ENCODE data around the gene NOS2.
A peak's percentile ranks its signal among the peaks of the same experiment; 100 is the strongest.
"Not testable (repeated sequence)": the region's sequence is repeated elsewhere in the genome, so short reads cannot be mapped to it uniquely, and the experiment has no call there.

NOS2 gene

GRCh38 chr17:27759528-27759927 is 40.8 kb downstream of the NOS2 start:
- no peak for DNase-seq (ENCODE audit: insufficient read length, low spot score)
- no peak for FAIRE-seq

DNA sequence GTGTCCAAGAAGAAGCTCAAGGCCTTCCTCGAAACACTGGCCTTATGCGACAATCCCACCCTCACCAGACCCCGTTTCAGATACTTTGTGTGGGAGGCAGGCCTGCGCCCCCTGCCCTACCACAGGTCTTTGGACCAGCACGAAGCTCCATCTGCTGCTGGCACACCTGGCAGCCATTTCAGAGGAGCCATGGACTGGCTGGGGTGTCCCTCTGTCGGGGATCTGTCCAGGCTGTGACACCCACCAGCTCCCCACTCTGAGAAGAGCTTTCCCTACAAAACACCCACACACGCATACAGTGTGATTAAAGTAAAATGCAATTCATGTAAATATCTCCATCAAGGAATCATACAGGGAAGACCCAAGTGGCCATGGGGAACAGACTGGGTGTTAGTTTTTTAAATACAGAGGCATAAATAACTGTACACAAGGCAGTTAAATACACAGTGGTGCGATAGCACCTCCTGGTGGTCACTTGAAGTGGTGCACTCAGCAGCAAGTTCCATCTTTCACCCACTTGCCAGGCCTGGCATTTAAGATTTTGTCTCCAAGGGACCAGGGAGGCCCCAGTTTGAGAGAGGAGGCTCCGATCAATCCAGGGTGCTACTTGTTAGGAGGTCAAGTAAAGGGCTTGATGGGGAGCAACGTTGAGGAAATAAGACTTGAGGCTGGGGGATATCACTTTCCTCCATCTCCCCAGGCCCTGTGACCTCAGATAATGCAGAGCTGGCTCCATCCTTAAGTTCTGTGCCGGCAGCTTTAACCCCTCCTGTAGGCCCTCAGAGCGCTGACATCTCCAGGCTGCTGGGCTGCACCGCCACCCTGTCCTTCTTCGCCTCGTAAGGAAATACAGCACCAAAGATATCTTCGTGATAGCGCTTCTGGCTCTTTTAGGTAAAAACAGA is 43.6 kb downstream of the NOS2 start:
- DNase-seq (ENCODE audit: insufficient read length, low spot score) (no peak), FAIRE-seq (peak; percentile 95)

DNA sequence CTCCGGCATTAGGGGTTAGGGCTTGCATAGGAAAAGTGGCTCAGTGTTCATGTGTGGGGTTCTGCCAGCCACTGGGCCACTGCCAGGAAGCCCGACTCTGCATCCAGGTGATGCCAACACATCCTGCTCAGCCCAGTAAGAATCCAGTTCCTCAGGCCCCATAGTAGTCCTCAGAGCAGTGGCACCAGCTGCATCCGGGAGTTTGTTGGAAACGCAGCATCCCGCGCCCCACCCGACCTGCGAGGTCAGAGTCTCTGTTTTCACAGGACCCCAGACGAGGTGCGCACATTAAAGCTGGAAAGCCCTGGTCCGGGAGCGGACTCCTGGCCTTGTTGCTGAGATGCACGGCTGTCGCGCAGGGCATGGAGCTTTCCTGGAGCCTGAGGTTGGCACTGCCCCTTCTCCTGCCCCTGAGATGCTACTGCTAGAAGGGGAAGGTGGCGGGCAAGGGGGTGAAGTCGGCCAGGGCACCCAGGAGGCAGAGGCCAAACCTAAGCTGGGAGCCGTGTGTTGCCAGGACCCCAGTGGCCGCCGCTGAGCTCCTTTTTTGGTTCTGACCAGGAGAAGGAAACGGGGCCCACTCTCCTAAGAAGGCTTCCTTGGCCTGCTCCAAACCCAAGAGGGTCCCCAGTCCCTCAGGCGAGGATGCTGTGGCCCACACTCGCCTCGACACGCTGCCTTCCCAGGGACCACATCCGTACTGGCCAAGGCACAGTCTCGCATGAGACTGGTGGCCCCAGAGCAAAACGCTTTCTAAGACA is 44.4 kb downstream of the NOS2 start:
- DNase-seq (ENCODE audit: insufficient read length, low spot score) (no peak), FAIRE-seq (no peak)

DNA sequence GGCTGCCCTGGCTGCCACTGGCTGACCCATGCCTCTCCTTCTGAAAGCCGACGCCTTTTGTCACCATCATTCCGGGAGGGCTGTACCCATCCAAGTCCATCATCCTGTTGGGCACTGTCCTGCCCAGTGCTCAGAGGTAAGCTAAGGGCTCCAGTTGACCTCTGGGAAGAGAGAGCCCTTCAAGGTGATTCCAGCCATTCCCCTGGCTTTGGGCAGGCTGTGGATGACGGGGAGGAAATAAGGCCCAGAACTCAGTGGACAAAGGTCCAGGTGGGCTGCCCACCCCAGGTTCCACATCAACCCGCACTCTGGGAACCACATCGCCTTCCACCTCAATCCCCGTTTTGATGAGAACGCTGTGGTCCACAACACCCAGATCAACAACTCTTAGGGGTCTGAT is 45.8 kb downstream of the NOS2 start:
- no peak for DNase-seq (ENCODE audit: insufficient read length, low spot score)
- FAIRE-seq: no peak

GRCh38 chr17:27753726-27754125 is 46.6 kb downstream of the NOS2 start:
- FAIRE-seq; DNase-seq (ENCODE audit: insufficient read length, low spot score): not testable (repeated sequence)

DNA sequence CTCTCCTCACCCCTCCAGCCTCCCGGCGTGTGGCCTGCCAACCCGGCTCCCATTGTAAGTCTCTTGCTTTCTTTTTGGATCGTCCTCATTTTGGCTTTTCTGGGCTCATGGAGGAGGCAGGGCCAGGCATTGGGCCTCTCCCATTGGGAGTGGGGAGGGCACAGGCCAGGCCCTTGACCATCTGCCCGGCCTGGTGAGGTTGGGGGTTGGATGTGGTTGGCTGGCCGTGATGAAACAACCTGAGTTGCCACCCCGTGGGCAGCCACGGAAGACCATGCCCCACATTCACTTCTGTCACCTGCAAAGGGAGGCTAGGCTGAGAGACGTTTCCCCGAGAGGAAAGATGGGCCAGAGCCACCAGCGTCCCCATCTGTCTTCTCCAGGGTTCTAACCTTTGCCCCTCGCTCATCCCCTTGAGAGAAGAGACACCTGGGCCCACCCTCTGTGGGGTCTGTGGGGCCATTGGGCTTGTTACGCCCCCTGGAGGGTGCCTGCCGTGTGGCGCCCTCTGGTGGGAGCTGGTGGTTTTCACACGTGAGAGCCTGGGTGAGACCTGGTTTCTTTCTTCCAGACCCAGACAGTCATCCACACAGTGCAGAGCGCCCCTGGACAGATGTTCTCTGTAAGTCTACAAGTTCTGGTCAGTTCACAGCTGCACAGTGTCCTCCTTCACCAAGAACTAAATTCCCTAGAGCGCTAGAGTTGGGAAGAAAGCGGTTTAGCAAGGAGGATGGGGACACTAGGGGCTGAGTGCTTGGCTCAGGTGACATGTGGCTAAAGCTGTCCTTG is 47.3 kb downstream of the NOS2 start:
- FAIRE-seq; DNase-seq (ENCODE audit: insufficient read length, low spot score): not testable (repeated sequence)

DNA sequence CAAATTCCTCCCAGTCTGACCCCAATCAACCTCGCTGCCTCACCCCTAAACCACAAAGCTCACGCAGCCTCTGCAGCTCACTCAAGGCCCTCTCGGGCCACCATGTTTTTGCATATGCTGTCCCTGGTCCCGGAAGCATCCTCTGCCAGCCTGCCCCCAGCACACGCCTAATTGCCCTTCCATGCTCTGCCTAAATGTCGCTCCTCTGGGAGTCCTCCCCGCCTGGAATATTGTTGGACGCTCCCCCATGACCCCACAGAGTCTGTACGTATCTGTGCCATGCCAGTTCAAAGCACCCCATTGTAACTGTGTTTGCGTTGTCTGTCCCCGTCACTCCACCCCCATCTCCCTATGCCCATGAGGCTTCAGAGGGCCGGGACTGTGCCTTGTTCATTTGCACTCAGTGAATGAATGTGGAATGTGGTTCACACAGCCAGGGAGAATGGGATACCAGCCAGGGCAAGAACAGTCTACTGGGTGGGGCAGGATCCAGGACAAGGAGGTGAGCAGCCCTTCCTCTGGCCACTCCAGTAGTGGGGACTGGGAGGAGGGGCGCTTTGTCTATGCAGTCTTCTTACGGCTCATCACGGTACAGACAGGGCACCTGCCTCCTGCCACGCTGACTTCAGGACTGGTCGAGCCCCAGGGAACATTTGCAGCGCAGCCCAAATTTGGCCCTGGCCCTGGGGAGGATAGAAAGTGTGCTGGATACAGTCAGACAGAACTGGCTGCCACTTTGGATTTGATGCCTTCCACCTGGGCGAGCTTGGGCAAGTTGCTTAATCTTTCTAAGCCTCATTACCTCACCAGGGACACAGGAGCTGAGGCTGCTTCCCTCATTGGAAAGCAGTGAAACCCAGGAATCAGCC is 48.5 kb downstream of the NOS2 start:
- DNase-seq (ENCODE audit: insufficient read length, low spot score) (no peak), FAIRE-seq (no peak)

GRCh38 chr17:27751166-27751565 is 49.2 kb downstream of the NOS2 start:
- no peak for DNase-seq (ENCODE audit: insufficient read length, low spot score)
- no peak for FAIRE-seq

- not testable (repeated sequence) for DNase-seq (ENCODE audit: insufficient read length, low spot score); FAIRE-seq
Measured at GRCh38 chr17:27749562-27750150, 50.7 kb downstream of the NOS2 start.

DNA sequence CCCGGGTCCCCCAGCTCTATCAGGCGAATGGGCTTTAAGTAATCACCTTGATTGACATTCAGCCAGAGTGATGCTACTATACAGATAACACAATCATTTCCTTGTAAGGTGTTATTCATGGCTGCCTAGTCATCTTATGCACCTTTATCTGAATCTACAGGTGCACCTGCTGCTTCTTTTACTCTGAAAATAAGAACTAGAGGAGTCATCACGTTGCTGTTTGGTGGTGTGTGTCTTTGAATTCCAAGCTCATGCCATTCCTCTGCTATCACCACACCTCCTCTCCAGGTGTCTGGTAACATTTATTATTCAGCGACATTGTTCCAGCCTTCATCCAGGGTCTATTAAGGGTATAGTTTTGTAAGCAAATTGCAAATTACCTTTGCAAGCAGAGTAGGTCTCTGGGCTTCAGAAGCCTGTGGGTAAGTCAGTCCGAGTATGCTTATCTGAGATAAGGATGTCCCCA is 51.9 kb downstream of the NOS2 start:
- DNase-seq (ENCODE audit: insufficient read length, low spot score): no peak
- no peak for FAIRE-seq

- FAIRE-seq (no peak), DNase-seq (ENCODE audit: insufficient read length, low spot score) (no peak)
Measured at GRCh38 chr17:27747462-27748359, 52.6 kb downstream of the NOS2 start.

GRCh38 chr17:27746881-27747280 is 53.4 kb downstream of the NOS2 start:
- FAIRE-seq: no peak
- no peak for DNase-seq (ENCODE audit: insufficient read length, low spot score)

DNA sequence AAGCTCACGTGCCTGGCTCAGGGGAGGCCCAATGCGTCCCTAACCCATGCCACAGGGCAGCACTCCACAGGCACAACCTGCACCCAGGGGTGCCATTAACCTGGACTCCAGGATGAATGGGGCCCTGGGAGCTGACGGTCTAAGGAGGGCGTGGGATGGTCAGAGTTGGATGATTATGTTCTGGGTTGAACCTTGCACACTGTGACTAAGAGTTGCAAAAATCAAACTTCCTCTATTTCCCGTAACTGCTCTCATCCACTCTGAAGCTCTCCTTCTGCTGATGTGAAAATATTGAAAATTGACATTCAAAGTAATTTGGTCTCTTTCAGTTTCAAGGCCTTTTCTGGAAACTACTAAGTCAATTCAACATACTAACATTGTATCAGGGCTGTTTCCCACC is 54.0 kb downstream of the NOS2 start:
- DNase-seq (ENCODE audit: insufficient read length, low spot score); FAIRE-seq: not testable (repeated sequence)

GRCh38 chr17:27745207-27745830 is 55.0 kb downstream of the NOS2 start:
- FAIRE-seq; DNase-seq (ENCODE audit: insufficient read length, low spot score): not testable (repeated sequence)

GRCh38 chr17:27743281-27743885 is 56.9 kb downstream of the NOS2 start:
- DNase-seq (ENCODE audit: insufficient read length, low spot score) (no peak), FAIRE-seq (no peak)

- no peak for DNase-seq (ENCODE audit: insufficient read length, low spot score)
- FAIRE-seq: no peak
Measured at GRCh38 chr17:27741971-27742575, 58.3 kb downstream of the NOS2 start.

GRCh38 chr17:27741361-27741861 is 58.9 kb downstream of the NOS2 start:
- DNase-seq (ENCODE audit: insufficient read length, low spot score): no peak
- FAIRE-seq: no peak

Data from GM19239 (cell line).